ENCODE data around the gene UCHL1. TPM values are rescaled to one million over a fixed set of nuclear protein-coding genes. Genes with fewer than 3 reads are reported as not detected.

The UCHL1 gene
- total and polyA plus RNA-seq, 2 of the 13 experiments (the other 11 are each of a cell fraction or from before 2014, with no cell fraction given): not detected

DNA sequence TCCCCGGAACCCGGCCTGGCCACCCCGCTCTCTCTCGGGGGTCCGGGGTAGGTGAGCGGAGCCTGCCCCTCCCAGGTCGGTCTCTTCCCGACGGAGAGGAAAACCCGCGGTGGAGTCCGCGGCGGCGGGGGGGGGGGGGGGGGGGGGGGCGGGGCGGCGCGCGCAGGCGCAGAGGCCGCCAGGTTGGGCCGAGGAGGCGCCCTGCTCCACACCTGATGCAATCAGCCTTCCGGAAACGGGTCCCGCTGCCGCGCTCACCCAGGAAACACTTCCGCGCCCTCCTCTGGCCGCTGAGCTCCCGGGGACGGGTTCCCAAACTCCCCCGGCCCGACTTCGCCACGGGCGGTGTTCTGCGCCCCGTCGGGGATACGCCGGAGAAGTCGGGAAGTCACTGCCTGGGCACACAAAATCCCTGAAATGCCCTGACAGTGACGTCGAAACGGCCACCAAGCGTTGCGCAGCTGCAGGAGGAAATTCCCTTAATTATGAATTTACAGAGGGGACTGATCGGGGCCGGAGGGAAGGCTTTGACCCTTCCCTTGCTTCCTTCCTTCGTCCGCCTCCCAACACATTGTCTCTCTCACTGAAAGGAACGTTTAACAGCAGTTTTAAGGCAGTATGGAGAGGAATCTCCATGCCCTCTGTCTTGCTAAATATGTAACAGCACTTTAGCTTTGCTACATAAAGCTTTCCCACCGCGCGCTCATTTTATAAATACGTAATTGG lies 40.3 kb upstream of the UCHL1 start (continued):
- TF ChIP-seq, protein P1, sequence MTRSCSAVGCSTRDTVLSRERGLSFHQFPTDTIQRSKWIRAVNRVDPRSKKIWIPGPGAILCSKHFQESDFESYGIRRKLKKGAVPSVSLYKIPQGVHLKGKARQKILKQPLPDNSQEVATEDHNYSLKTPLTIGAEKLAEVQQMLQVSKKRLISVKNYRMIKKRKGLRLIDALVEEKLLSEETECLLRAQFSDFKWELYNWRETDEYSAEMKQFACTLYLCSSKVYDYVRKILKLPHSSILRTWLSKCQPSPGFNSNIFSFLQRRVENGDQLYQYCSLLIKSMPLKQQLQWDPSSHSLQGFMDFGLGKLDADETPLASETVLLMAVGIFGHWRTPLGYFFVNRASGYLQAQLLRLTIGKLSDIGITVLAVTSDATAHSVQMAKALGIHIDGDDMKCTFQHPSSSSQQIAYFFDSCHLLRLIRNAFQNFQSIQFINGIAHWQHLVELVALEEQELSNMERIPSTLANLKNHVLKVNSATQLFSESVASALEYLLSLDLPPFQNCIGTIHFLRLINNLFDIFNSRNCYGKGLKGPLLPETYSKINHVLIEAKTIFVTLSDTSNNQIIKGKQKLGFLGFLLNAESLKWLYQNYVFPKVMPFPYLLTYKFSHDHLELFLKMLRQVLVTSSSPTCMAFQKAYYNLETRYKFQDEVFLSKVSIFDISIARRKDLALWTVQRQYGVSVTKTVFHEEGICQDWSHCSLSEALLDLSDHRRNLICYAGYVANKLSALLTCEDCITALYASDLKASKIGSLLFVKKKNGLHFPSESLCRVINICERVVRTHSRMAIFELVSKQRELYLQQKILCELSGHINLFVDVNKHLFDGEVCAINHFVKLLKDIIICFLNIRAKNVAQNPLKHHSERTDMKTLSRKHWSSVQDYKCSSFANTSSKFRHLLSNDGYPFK (CRISPR knock-in tag; IDR thresholded peaks at IDR 0.05; ENCODE audit: borderline replicate concordance): peak; percentile 76; the same call in 1 of the 2 replicates
- TF ChIP-seq BORCS8-MEF2B (CRISPR knock-in tag; IDR thresholded peaks at IDR 0.05) (peak; percentile 85), ARNT (IDR thresholded peaks at IDR 0.05) (no peak), MTF1 (CRISPR knock-in tag; IDR thresholded peaks at IDR 0.05) (no peak), ZFP62 (CRISPR knock-in tag; IDR thresholded peaks at IDR 0.05) (no peak), CBFB (CRISPR knock-in tag; IDR thresholded peaks at IDR 0.05) (peak; percentile 72; the same call in 1 of the 2 replicates), HNF4A (CRISPR knock-in tag; IDR thresholded peaks at IDR 0.05) (peak; percentile 18; the same call in 1 of the 2 replicates), SNAPC2 (CRISPR knock-in tag; IDR thresholded peaks at IDR 0.05) (no peak), NFYC (CRISPR knock-in tag; IDR thresholded peaks at IDR 0.05) (no peak), ZFP41 (CRISPR knock-in tag; IDR thresholded peaks at IDR 0.05; ENCODE audit: borderline replicate concordance) (no peak), PPARG (CRISPR knock-in tag; conservative IDR thresholded peaks at IDR 0.05) (peak; percentile 75; the same call in 1 of the 2 replicates), ZNF780A (CRISPR knock-in tag; IDR thresholded peaks at IDR 0.05) (no peak), GABPB1 (CRISPR knock-in tag; IDR thresholded peaks at IDR 0.05) (peak; percentile 95), ZNF354B (CRISPR knock-in tag; IDR thresholded peaks at IDR 0.05) (no peak), CEBPB (IDR thresholded peaks at IDR 0.05; ENCODE audit: borderline replicate concordance, low read depth, low read length) (peak; percentile 92), ZNF160 (CRISPR knock-in tag; IDR thresholded peaks at IDR 0.05) (0 out of 2 replicates have a peak, but pooled peaks have one; percentile 53), ATAD3A (CRISPR knock-in tag; IDR thresholded peaks at IDR 0.05) (no peak), MED1 (CRISPR knock-in tag; IDR thresholded peaks at IDR 0.05) (peak; percentile 80; the same call in 1 of the 2 replicates), ZNF678 (CRISPR knock-in tag; IDR thresholded peaks at IDR 0.05) (0 out of 2 replicates have a peak, but pooled peaks have one; percentile 58), RFX3 (CRISPR knock-in tag; IDR thresholded peaks at IDR 0.05) (no peak), HDAC6 (IDR thresholded peaks at IDR 0.05; ENCODE audit: low read depth, low read length) (no peak)
- TF ChIP-seq, protein P2, sequence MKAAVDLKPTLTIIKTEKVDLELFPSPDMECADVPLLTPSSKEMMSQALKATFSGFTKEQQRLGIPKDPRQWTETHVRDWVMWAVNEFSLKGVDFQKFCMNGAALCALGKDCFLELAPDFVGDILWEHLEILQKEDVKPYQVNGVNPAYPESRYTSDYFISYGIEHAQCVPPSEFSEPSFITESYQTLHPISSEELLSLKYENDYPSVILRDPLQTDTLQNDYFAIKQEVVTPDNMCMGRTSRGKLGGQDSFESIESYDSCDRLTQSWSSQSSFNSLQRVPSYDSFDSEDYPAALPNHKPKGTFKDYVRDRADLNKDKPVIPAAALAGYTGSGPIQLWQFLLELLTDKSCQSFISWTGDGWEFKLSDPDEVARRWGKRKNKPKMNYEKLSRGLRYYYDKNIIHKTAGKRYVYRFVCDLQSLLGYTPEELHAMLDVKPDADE (CRISPR knock-in tag; IDR thresholded peaks at IDR 0.05): no peak
- TF ChIP-seq, protein P3, sequence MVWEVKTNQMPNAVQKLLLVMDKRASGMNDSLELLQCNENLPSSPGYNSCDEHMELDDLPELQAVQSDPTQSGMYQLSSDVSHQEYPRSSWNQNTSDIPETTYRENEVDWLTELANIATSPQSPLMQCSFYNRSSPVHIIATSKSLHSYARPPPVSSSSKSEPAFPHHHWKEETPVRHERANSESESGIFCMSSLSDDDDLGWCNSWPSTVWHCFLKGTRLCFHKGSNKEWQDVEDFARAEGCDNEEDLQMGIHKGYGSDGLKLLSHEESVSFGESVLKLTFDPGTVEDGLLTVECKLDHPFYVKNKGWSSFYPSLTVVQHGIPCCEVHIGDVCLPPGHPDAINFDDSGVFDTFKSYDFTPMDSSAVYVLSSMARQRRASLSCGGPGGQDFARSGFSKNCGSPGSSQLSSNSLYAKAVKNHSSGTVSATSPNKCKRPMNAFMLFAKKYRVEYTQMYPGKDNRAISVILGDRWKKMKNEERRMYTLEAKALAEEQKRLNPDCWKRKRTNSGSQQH (CRISPR knock-in tag; IDR thresholded peaks at IDR 0.05; ENCODE audit: low read depth): peak; percentile 73; the same call in 1 of the 2 replicates
- TF ChIP-seq, protein P4, sequence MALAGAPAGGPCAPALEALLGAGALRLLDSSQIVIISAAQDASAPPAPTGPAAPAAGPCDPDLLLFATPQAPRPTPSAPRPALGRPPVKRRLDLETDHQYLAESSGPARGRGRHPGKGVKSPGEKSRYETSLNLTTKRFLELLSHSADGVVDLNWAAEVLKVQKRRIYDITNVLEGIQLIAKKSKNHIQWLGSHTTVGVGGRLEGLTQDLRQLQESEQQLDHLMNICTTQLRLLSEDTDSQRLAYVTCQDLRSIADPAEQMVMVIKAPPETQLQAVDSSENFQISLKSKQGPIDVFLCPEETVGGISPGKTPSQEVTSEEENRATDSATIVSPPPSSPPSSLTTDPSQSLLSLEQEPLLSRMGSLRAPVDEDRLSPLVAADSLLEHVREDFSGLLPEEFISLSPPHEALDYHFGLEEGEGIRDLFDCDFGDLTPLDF (CRISPR knock-in tag; IDR thresholded peaks at IDR 0.05): peak; percentile 78
- TF ChIP-seq, protein P5, sequence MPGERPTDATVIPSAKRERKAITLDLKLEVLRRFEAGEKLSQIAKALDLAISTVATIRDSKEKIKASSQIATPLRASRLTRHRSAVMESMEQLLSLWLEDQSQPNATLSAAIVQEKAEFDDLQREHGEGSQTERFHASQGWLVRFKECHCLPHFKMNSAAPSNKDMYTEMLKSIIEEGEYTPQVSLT (CRISPR knock-in tag; IDR thresholded peaks at IDR 0.05; ENCODE audit: borderline replicate concordance, low read depth): no peak
